PFSK-1 (cell line): ENCODE measurements around the gene FTH1.

Experiments used
- POLR2AphosphoS5 ChIP-seq: IDR thresholded peaks from 2 replicates; pipeline ENCODE4 v1.6.1; 2012; ENCODE audit warnings: low read depth, mild to moderate bottlenecking, control low read depth, low read length, moderate library complexity
- TF ChIP-seq, protein P1 (sequence below), 2 experiments: IDR thresholded peaks; 2 replicates each; pipeline versions ENCODE4 v1.6.1 to v1.8.0; 2011 to 2012; ENCODE audit warnings: low read depth in 2 of 2, low read length in 2 of 2, control low read depth in 1 of 2, inconsistent platforms in 1 of 2, mild to moderate bottlenecking in 1 of 2, moderate library complexity in 1 of 2; ENCODE audit not compliant: insufficient read depth in 1 of 2

DNA sequence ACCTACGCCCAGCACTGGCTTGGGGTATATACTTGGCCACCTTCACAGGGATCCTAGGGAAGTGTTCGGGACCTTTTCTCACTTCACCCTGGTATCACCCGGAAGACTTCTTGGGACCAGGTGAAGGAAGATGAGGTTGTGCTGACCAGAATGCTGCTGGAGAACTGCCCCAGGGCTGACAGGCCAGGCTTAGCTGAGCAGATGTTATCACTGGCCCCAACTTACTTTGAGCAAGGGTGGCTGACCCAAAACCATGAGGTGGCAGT is 4.5 kb downstream of the FTH1 start:
- TF ChIP-seq, protein P1, sequence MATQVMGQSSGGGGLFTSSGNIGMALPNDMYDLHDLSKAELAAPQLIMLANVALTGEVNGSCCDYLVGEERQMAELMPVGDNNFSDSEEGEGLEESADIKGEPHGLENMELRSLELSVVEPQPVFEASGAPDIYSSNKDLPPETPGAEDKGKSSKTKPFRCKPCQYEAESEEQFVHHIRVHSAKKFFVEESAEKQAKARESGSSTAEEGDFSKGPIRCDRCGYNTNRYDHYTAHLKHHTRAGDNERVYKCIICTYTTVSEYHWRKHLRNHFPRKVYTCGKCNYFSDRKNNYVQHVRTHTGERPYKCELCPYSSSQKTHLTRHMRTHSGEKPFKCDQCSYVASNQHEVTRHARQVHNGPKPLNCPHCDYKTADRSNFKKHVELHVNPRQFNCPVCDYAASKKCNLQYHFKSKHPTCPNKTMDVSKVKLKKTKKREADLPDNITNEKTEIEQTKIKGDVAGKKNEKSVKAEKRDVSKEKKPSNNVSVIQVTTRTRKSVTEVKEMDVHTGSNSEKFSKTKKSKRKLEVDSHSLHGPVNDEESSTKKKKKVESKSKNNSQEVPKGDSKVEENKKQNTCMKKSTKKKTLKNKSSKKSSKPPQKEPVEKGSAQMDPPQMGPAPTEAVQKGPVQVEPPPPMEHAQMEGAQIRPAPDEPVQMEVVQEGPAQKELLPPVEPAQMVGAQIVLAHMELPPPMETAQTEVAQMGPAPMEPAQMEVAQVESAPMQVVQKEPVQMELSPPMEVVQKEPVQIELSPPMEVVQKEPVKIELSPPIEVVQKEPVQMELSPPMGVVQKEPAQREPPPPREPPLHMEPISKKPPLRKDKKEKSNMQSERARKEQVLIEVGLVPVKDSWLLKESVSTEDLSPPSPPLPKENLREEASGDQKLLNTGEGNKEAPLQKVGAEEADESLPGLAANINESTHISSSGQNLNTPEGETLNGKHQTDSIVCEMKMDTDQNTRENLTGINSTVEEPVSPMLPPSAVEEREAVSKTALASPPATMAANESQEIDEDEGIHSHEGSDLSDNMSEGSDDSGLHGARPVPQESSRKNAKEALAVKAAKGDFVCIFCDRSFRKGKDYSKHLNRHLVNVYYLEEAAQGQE (IDR thresholded peaks at IDR 0.05; ENCODE audit: insufficient read depth in 1 of 2, low read depth in 2 of 2, low read length in 2 of 2) = no peak
- TF ChIP-seq POLR2AphosphoS5 = no peak
